T-helper 1 cell (primary cell): Measurements from ENCODE around the gene DOP1A.
A peak's percentile ranks its signal among the peaks of the same experiment; 100 is the strongest.
"Not testable (repeated sequence)": the region's sequence is repeated elsewhere in the genome, so short reads cannot be mapped to it uniquely, and the experiment has no call there.

Source experiments
- DNase-seq, 5 donors: peaks; one replicate each; pipeline ENCODE4 v3.0.0-alpha.2; 2012 to 2020

The DOP1A gene

GRCh38 chr6:83160167-83160566, 92.7 kb downstream of the DOP1A start:
- no peak for DNase-seq

- DNase-seq: no peak
Observed at GRCh38 chr6:83167726-83168278, 100.3 kb downstream of the DOP1A start.

- DNase-seq: no peak
Observed at GRCh38 chr6:83168556-83168955, 101.1 kb downstream of the DOP1A start.

- no peak for DNase-seq
Observed at GRCh38 chr6:83169106-83169505, 101.6 kb downstream of the DOP1A start.

- no peak for DNase-seq
Observed at GRCh38 chr6:83169511-83169910, 102.0 kb downstream of the DOP1A start.

- no peak for DNase-seq
Observed at GRCh38 chr6:83176246-83176645, 108.8 kb downstream of the DOP1A start.

- DNase-seq: no peak
Observed at GRCh38 chr6:83180426-83180950, 113.0 kb downstream of the DOP1A start.

GRCh38 chr6:83182114-83182513, 114.6 kb downstream of the DOP1A start:
- DNase-seq: no peak

GRCh38 chr6:83183082-83183828, 115.8 kb downstream of the DOP1A start:
- no peak for DNase-seq

GRCh38 chr6:83185096-83185495, 117.6 kb downstream of the DOP1A start:
- no peak for DNase-seq

- DNase-seq: no peak
Observed at GRCh38 chr6:83188501-83188900, 121.0 kb downstream of the DOP1A start.

- DNase-seq: no peak
Observed at GRCh38 chr6:83190626-83191025, 123.2 kb downstream of the DOP1A start.

GRCh38 chr6:83191974-83192373, 124.5 kb downstream of the DOP1A start:
- not testable (repeated sequence) for DNase-seq

GRCh38 chr6:83192456-83192855, 125.0 kb downstream of the DOP1A start:
- no peak for DNase-seq

- peak; percentile 78 to 92 (median 84) for DNase-seq
Observed at GRCh38 chr6:83192871-83193746, 125.6 kb downstream of the DOP1A start, which contains the start of the genes PGM3 and RWDD2A. PGM3 (minus strand) TSS chr6:83193265; CDS start chr6:83191012, 2,253 bp downstream. RWDD2A (plus strand) TSS chr6:83193357; CDS start chr6:83194452, 1,095 bp downstream.

GRCh38 chr6:83193747-83194566, 126.5 kb downstream of the DOP1A start:
- DNase-seq: peak; percentile 2 to 22 (median 11)

- DNase-seq: no peak
Observed at GRCh38 chr6:83198486-83199172, 131.2 kb downstream of the DOP1A start.

GRCh38 chr6:83199173-83199862, 131.8 kb downstream of the DOP1A start:
- no peak for DNase-seq

GRCh38 chr6:83199863-83200225, 132.4 kb downstream of the DOP1A start:
- DNase-seq: no peak

GRCh38 chr6:83202031-83202430, 134.6 kb downstream of the DOP1A start:
- no peak for DNase-seq
